Activated CD4-positive, alpha-beta T cell treated with anti-CD3 and anti-CD28 coated beads, Interleukin-2, amount 50 U/mL, for 4 hours (primary cell): ENCODE data around the gene LRWD1.

Experiments
- DNase-seq, 2 experiments: peaks; one replicate each; pipeline ENCODE4 v3.0.0-alpha.2; 2020

Gene LRWD1

GRCh38 chr7:102464577-102465280, at the start of gene LRWD1, which contains the start of gene ALKBH4:
TSS of gene LRWD1 (plus strand) at chr7:102464984. CDS start at chr7:102465081, 97 bp downstream.
TSS of gene ALKBH4 (minus strand) at chr7:102464863. CDS start at chr7:102464836, 27 bp downstream.
- DNase-seq, result peak; percentile 91 to 92

GRCh38 chr7:102415685-102416225, 49.0 kb upstream of the LRWD1 start:
- DNase-seq, result peak in 1 of 2 experiments; percentile 23

- no peak for DNase-seq
Measured at GRCh38 chr7:102416406-102416805, 48.4 kb upstream of the LRWD1 start.

GRCh38 chr7:102417105-102417504, 47.7 kb upstream of the LRWD1 start:
- no peak for DNase-seq

GRCh38 chr7:102418592-102418991, 46.2 kb upstream of the LRWD1 start:
- no peak for DNase-seq

- DNase-seq, result no peak
Measured at GRCh38 chr7:102421706-102422240, 43.0 kb upstream of the LRWD1 start.

- no peak for DNase-seq
Measured at GRCh38 chr7:102424129-102424551, 40.6 kb upstream of the LRWD1 start.

- no peak for DNase-seq
Measured at GRCh38 chr7:102424787-102425218, 40.0 kb upstream of the LRWD1 start.

- peak; percentile 79 to 81 for DNase-seq
Measured at GRCh38 chr7:102425639-102426267, 39.0 kb upstream of the LRWD1 start.

GRCh38 chr7:102426268-102427018, 38.3 kb upstream of the LRWD1 start:
- peak; percentile 74 to 80 for DNase-seq

- DNase-seq, result no peak
Measured at GRCh38 chr7:102427019-102427405, 37.8 kb upstream of the LRWD1 start.

GRCh38 chr7:102429141-102429899, 35.5 kb upstream of the LRWD1 start:
- DNase-seq, result no peak

- peak; percentile 50 to 53 for DNase-seq
Measured at GRCh38 chr7:102431617-102432298, 33.0 kb upstream of the LRWD1 start.

- no peak for DNase-seq
Measured at GRCh38 chr7:102432442-102433218, 32.2 kb upstream of the LRWD1 start.

GRCh38 chr7:102433219-102434038, 31.4 kb upstream of the LRWD1 start, which contains the start of gene ORAI2:
TSS of gene ORAI2 (plus strand) at chr7:102433575. CDS start at chr7:102438957, 5,382 bp downstream.
- peak; percentile 79 to 85 for DNase-seq

GRCh38 chr7:102434039-102434486, 30.7 kb upstream of the LRWD1 start:
- DNase-seq, result no peak

GRCh38 chr7:102436118-102436517, 28.7 kb upstream of the LRWD1 start:
- DNase-seq, result no peak

- no peak for DNase-seq
Measured at GRCh38 chr7:102439963-102440795, 24.6 kb upstream of the LRWD1 start.
